HCT116 (cell line): ENCODE data around the gene PTOV1. TPM values are rescaled to one million over a fixed set of nuclear protein-coding genes. Genes with fewer than 3 reads are reported as not detected.

Experiments
- ATAC-seq: fragments of 200-7000 bp; cut with Tn5 transposase; 2 replicates; pipeline ENCODE4 v1.9.1; 2020; ENCODE audit warnings: mild to moderate bottlenecking, moderate library complexity
- BruUV-seq: library from RNA; stranded (reverse); fragments of 400-500 nt; replicated peaks from 2 replicates; lab custom pipeline; 2021; lab: Mats Ljungman, UMichigan
- CTCF ChIA-PET: fragments of 300-600 bp; sonication (Branson Sonifier 250); formaldehyde crosslinking; loops from one replicate; lab custom pipeline; 2021; ENCODE audit warnings: antibody characterized with exemption; lab: Charles Lee
- POLR2A ChIA-PET: fragments of 300-600, 350-600 bp; sonication (Branson Sonifier 250); formaldehyde crosslinking; loops from one replicate; lab custom pipeline; 2021; ENCODE audit warnings: antibody characterized with exemption; lab: Charles Lee
- RAD21 ChIA-PET, 2 experiments: fragments of 300-600 bp; sonication (Branson Sonifier 250); formaldehyde crosslinking; loops; one replicate each; lab custom pipeline; 2023; ENCODE audit warnings: low total read pairs in 2 of 2; ENCODE audit not compliant: uncharacterized antibody in 2 of 2, unreplicated experiment in 2 of 2, low non-redundant PET in 1 of 2; lab: Charles Lee
- DNase-seq: peaks from one replicate; pipeline ENCODE4 v3.0.0-alpha.2; 2010; ENCODE audit warnings: low read depth, low spot score
- H2AFZ ChIP-seq: fragments of 200-600 bp; shearing (Covaris generic), sonication (generic); 2 replicates; pipeline ENCODE4 v1.6.1; 2017; ENCODE audit warnings: low read depth, mixed run types, mixed read lengths, antibody characterized with exemption, low read length; ENCODE audit not compliant: poor library complexity, severe bottlenecking
- H3K27ac ChIP-seq: 2 replicates; pipeline ENCODE4 v1.5.1; 2012; ENCODE audit warnings: low read depth, low read length
- H3K27me3 ChIP-seq: fragments of 200-600 bp; sonication (generic); 2 replicates; pipeline ENCODE4 v1.6.1; 2016; ENCODE audit warnings: mixed run types, low read length, mixed read lengths; ENCODE audit not compliant: insufficient read depth
- H3K36me3 ChIP-seq, 2 experiments: fragments of 200-500 bp in 1 of 2; fragments of 200-600 bp in 1 of 2; sonication (Bioruptor generic) in 1 of 2; sonication (generic) in 1 of 2; 2 replicates each; pipeline versions ENCODE4 v1.5.1 to v1.6.1; 2014 to 2016; ENCODE audit warnings: low read length in 2 of 2, inconsistent platforms in 1 of 2, mixed read lengths in 1 of 2, mixed run types in 1 of 2; ENCODE audit not compliant: insufficient read depth in 2 of 2, control insufficient read depth in 1 of 2
- H3K4me1 ChIP-seq, 2 experiments: fragments of 200-600 bp in 1 of 2; sonication (generic) in 1 of 2; 2 replicates each; pipeline versions ENCODE4 v1.5.1 to v1.6.1; 2012 to 2017; ENCODE audit warnings: low read length in 2 of 2, inconsistent platforms in 1 of 2, mild to moderate bottlenecking in 1 of 2, mixed read lengths in 1 of 2, mixed run types in 1 of 2, moderate library complexity in 1 of 2; ENCODE audit not compliant: insufficient read depth in 2 of 2, control insufficient read depth in 1 of 2
- H3K4me2 ChIP-seq: fragments of 200-600 bp; sonication (generic); 2 replicates; pipeline ENCODE4 v1.6.1; 2017; ENCODE audit warnings: mixed run types, low read length, mixed read lengths
- H3K4me3 ChIP-seq, 2 experiments: fragments of 200-600 bp in 1 of 2; sonication (generic) in 1 of 2; replicated peaks in 1 of 2; 2 replicates each; pipeline ENCODE4 v1.5.1; 2011 to 2016; ENCODE audit warnings: low read length in 2 of 2, control low read depth in 1 of 2, low read depth in 1 of 2, mild to moderate bottlenecking in 1 of 2, mixed read lengths in 1 of 2, mixed run types in 1 of 2
- H3K79me2 ChIP-seq: fragments of 200-600 bp; sonication (generic); 2 replicates; pipeline ENCODE4 v1.6.1; 2017; ENCODE audit warnings: mild to moderate bottlenecking, mixed run types, low read length, moderate library complexity, mixed read lengths; ENCODE audit not compliant: insufficient read depth
- H3K9ac ChIP-seq: fragments of 200-600 bp; sonication (generic); 2 replicates; pipeline ENCODE4 v1.6.1; 2016; ENCODE audit warnings: low read length, mixed read lengths
- H3K9me2 ChIP-seq: fragments of 200-600 bp; sonication (generic), shearing (Covaris generic); 2 replicates; pipeline ENCODE4 v1.6.1; 2017; ENCODE audit warnings: mixed run types, mild to moderate bottlenecking, moderate library complexity; ENCODE audit not compliant: insufficient read depth
- H3K9me3 ChIP-seq, 2 experiments: fragments of 200-500 bp in 1 of 2; fragments of 200-600 bp in 1 of 2; sonication (Bioruptor generic) in 1 of 2; sonication (generic) in 1 of 2; 2 replicates each; pipeline ENCODE4 v1.6.1; 2014 to 2017; ENCODE audit warnings: low read length in 2 of 2, mixed read lengths in 2 of 2, inconsistent platforms in 1 of 2, low read depth in 1 of 2, mild to moderate bottlenecking in 1 of 2, mixed run types in 1 of 2, moderate library complexity in 1 of 2; ENCODE audit not compliant: control insufficient read depth in 1 of 2, insufficient read depth in 1 of 2
- H4K20me1 ChIP-seq: fragments of 200-600 bp; sonication (generic), shearing (Covaris generic); 2 replicates; pipeline ENCODE4 v1.6.1; 2017; ENCODE audit warnings: mixed run types, mild to moderate bottlenecking, moderate library complexity; ENCODE audit not compliant: insufficient read depth
- EZH2 ChIP-seq: fragments of 200-600 bp; sonication (generic); IDR thresholded peaks from 2 replicates; pipeline ENCODE4 v1.6.1; 2017; ENCODE audit warnings: antibody characterized with exemption, mixed run types
- EZH2phosphoT487 ChIP-seq: fragments of 200-600 bp; IDR thresholded peaks from 2 replicates; pipeline ENCODE4 v1.6.1; 2018; ENCODE audit warnings: antibody characterized with exemption, borderline replicate concordance
- FOSL1 ChIP-seq: IDR thresholded peaks from 2 replicates; pipeline ENCODE4 v1.6.1; 2012; ENCODE audit warnings: low read depth
- POLR2A ChIP-seq: IDR thresholded peaks from 2 replicates; pipeline ENCODE4 v1.7.0; 2011; ENCODE audit warnings: borderline replicate concordance; ENCODE audit not compliant: insufficient read depth, insufficient read length; ENCODE audit errors: extremely low read depth
- SIN3A ChIP-seq: IDR thresholded peaks from 2 replicates; pipeline ENCODE4 v1.6.1; 2012; ENCODE audit warnings: low read depth
- ZBTB33 ChIP-seq: IDR thresholded peaks from 2 replicates; pipeline ENCODE4 v1.6.1; 2011; ENCODE audit warnings: mild to moderate bottlenecking, low read length, moderate library complexity; ENCODE audit not compliant: insufficient replicate concordance; ENCODE audit errors: extremely low read depth
- intact Hi-C: fragments of 100-400 bp; cut with micrococcal nuclease; formaldehyde crosslinking; loops from 2 replicates; pipeline ENCODE4 v1.10.0; 2022
- total RNA-seq: library from RNA; stranded (reverse); gene quantifications from one replicate; pipeline ENCODE4 v1.2.1, GENCODE V29; 2021; ENCODE audit not compliant: unreplicated experiment

Gene PTOV1
- total RNA-seq, 1 experiment from 2014 or later = 236 TPM

- H3K36me3 ChIP-seq = peaks cover 6 to 20% of the 10 kb centered on the region in 2 experiments; a peak in 3 of 4 replicates
Observed at GRCh38 chr19:49855676-49856573, 5.0 kb downstream of the PTOV1 start.

More at GRCh38 chr19:49855676-49856573, 5.0 kb downstream of the PTOV1 start:
- Histone ChIP-seq H3K4me1 (peaks cover 9 to 35% of the 10 kb centered on the region in 2 experiments), H2AFZ (no peak overlapping the region), H3K9me2 (no peaks in the 10 kb centered on the region), H3K4me2 (no peak overlapping the region), H3K27ac (peak overlapping the region; percentile 48), H4K20me1 (no peaks in the 10 kb centered on the region), H3K9me3 (no peaks in the 10 kb centered on the region), H3K4me3 (no peak overlapping the region), H3K79me2 (peaks cover 44% of the 10 kb centered on the region), H3K27me3 (no peaks in the 10 kb centered on the region), H3K9ac (no peak overlapping the region)
- ChIA-PET RAD21 (no interaction called here), POLR2A (interaction anchor here (1.7 kb wide), 1 partner anchor 9 kb away, joined by 6 read pairs; no protein-coding TSS in a partner anchor), CTCF (no interaction called here)
- BruUV-seq = no TSS peak
- ATAC-seq = peak; percentile 8
- no peak for TF ChIP-seq EZH2phosphoT487
- 0 out of 2 replicates have a peak, but pooled peaks have one; percentile 24 for TF ChIP-seq SIN3A
- no peak for TF ChIP-seq EZH2
- TF ChIP-seq FOSL1 = no peak
- no peak for TF ChIP-seq ZBTB33
- peak; percentile 21 for TF ChIP-seq POLR2A
- intact Hi-C loops = no loop called here
- DNase-seq = no peak
